ENCODE measurements around the gene AP3B1.
"Not testable (repeated sequence)": the region's sequence is repeated elsewhere in the genome, so short reads cannot be mapped to it uniquely, and the experiment has no call there.

The AP3B1 gene

GRCh38 chr5:78067581-78067980 lies 226.9 kb downstream of the AP3B1 start:
- H3K4me1 ChIP-seq (ENCODE audit: insufficient read depth, low read length); H3K9me3 ChIP-seq (ENCODE audit: control insufficient read depth, insufficient read depth, low read length); H3K36me3 ChIP-seq (ENCODE audit: insufficient read depth, low read length); H3K9ac ChIP-seq (ENCODE audit: low read depth, low read length): not testable (repeated sequence)

GRCh38 chr5:78066722-78067121 lies 227.8 kb downstream of the AP3B1 start:
- not testable (repeated sequence) for H3K4me1 ChIP-seq (ENCODE audit: insufficient read depth, low read length); H3K9ac ChIP-seq (ENCODE audit: low read depth, low read length); H3K36me3 ChIP-seq (ENCODE audit: insufficient read depth, low read length); H3K9me3 ChIP-seq (ENCODE audit: control insufficient read depth, insufficient read depth, low read length)

GRCh38 chr5:78065663-78066062 lies 228.8 kb downstream of the AP3B1 start:
- Histone ChIP-seq H3K9me3 (ENCODE audit: control insufficient read depth, insufficient read depth, low read length) (peaks cover 3% of the 10 kb centered on the region), H3K4me1 (ENCODE audit: insufficient read depth, low read length) (no peaks in the 10 kb centered on the region), H3K9ac (ENCODE audit: low read depth, low read length) (no peak overlapping the region), H3K36me3 (ENCODE audit: insufficient read depth, low read length) (no peaks in the 10 kb centered on the region)

GRCh38 chr5:78064941-78065472 lies 229.5 kb downstream of the AP3B1 start:
- Histone ChIP-seq H3K9me3 (ENCODE audit: control insufficient read depth, insufficient read depth, low read length) (peaks cover 3% of the 10 kb centered on the region), H3K36me3 (ENCODE audit: insufficient read depth, low read length) (no peaks in the 10 kb centered on the region), H3K4me1 (ENCODE audit: insufficient read depth, low read length) (no peaks in the 10 kb centered on the region), H3K9ac (ENCODE audit: low read depth, low read length) (no peak overlapping the region)

GRCh38 chr5:78063495-78063894 lies 231.0 kb downstream of the AP3B1 start:
- no peaks in the 10 kb centered on the region for H3K36me3 ChIP-seq (ENCODE audit: insufficient read depth, low read length)
- no peaks in the 10 kb centered on the region for H3K4me1 ChIP-seq (ENCODE audit: insufficient read depth, low read length)
- H3K9me3 ChIP-seq (ENCODE audit: control insufficient read depth, insufficient read depth, low read length), result peaks cover 3% of the 10 kb centered on the region
- no peak overlapping the region for H3K9ac ChIP-seq (ENCODE audit: low read depth, low read length)

- H3K4me1 ChIP-seq (ENCODE audit: insufficient read depth, low read length), result no peaks in the 10 kb centered on the region
Observed at GRCh38 chr5:78062645-78063044, 231.9 kb downstream of the AP3B1 start.

GRCh38 chr5:78060421-78060820 lies 234.1 kb downstream of the AP3B1 start:
- no peaks in the 10 kb centered on the region for H3K9me3 ChIP-seq (ENCODE audit: control insufficient read depth, insufficient read depth, low read length)
- no peaks in the 10 kb centered on the region for H3K4me1 ChIP-seq (ENCODE audit: insufficient read depth, low read length)
- no peak overlapping the region for H3K9ac ChIP-seq (ENCODE audit: low read depth, low read length)
- H3K36me3 ChIP-seq (ENCODE audit: insufficient read depth, low read length), result no peaks in the 10 kb centered on the region

More at GRCh38 chr5:78062645-78063044, 231.9 kb downstream of the AP3B1 start:
- no peaks in the 10 kb centered on the region for H3K36me3 ChIP-seq (ENCODE audit: insufficient read depth, low read length)
- no peak overlapping the region for H3K9ac ChIP-seq (ENCODE audit: low read depth, low read length)
- peaks cover 3% of the 10 kb centered on the region for H3K9me3 ChIP-seq (ENCODE audit: control insufficient read depth, insufficient read depth, low read length)

GRCh38 chr5:78058625-78059024 lies 235.9 kb downstream of the AP3B1 start:
- H3K4me1 ChIP-seq (ENCODE audit: insufficient read depth, low read length), result no peaks in the 10 kb centered on the region
- no peaks in the 10 kb centered on the region for H3K9me3 ChIP-seq (ENCODE audit: control insufficient read depth, insufficient read depth, low read length)

GRCh38 chr5:78056901-78057514 lies 237.5 kb downstream of the AP3B1 start:
- Histone ChIP-seq H3K9me3 (ENCODE audit: control insufficient read depth, insufficient read depth, low read length) (no peaks in the 10 kb centered on the region), H3K4me1 (ENCODE audit: insufficient read depth, low read length) (no peaks in the 10 kb centered on the region), H3K36me3 (ENCODE audit: insufficient read depth, low read length) (no peaks in the 10 kb centered on the region), H3K9ac (ENCODE audit: low read depth, low read length) (no peak overlapping the region)

More at GRCh38 chr5:78058625-78059024, 235.9 kb downstream of the AP3B1 start:
- H3K36me3 ChIP-seq (ENCODE audit: insufficient read depth, low read length), result no peaks in the 10 kb centered on the region
- no peak overlapping the region for H3K9ac ChIP-seq (ENCODE audit: low read depth, low read length)

- no peaks in the 10 kb centered on the region for H3K9me3 ChIP-seq (ENCODE audit: control insufficient read depth, insufficient read depth, low read length)
- H3K4me1 ChIP-seq (ENCODE audit: insufficient read depth, low read length), result no peaks in the 10 kb centered on the region
- H3K9ac ChIP-seq (ENCODE audit: low read depth, low read length), result no peak overlapping the region
- no peaks in the 10 kb centered on the region for H3K36me3 ChIP-seq (ENCODE audit: insufficient read depth, low read length)
Observed at GRCh38 chr5:78056053-78056452, 238.4 kb downstream of the AP3B1 start.

- Histone ChIP-seq H3K36me3 (ENCODE audit: insufficient read depth, low read length) (no peaks in the 10 kb centered on the region), H3K9me3 (ENCODE audit: control insufficient read depth, insufficient read depth, low read length) (no peaks in the 10 kb centered on the region), H3K9ac (ENCODE audit: low read depth, low read length) (no peak overlapping the region), H3K4me1 (ENCODE audit: insufficient read depth, low read length) (no peaks in the 10 kb centered on the region; the same call in 1 of the 2 replicates)
Observed at GRCh38 chr5:78050888-78051287, 243.6 kb downstream of the AP3B1 start.

- H3K36me3 ChIP-seq (ENCODE audit: insufficient read depth, low read length); H3K9me3 ChIP-seq (ENCODE audit: control insufficient read depth, insufficient read depth, low read length); H3K4me1 ChIP-seq (ENCODE audit: insufficient read depth, low read length); H3K9ac ChIP-seq (ENCODE audit: low read depth, low read length): not testable (repeated sequence)
Observed at GRCh38 chr5:78046823-78047222, 247.7 kb downstream of the AP3B1 start.

- H3K4me1 ChIP-seq (ENCODE audit: insufficient read depth, low read length), result no peaks in the 10 kb centered on the region; the same call in 1 of the 2 replicates
- H3K36me3 ChIP-seq (ENCODE audit: insufficient read depth, low read length), result no peaks in the 10 kb centered on the region
- H3K9me3 ChIP-seq (ENCODE audit: control insufficient read depth, insufficient read depth, low read length), result no peaks in the 10 kb centered on the region
- no peak overlapping the region for H3K9ac ChIP-seq (ENCODE audit: low read depth, low read length)
Observed at GRCh38 chr5:78046006-78046405, 248.5 kb downstream of the AP3B1 start.

- Histone ChIP-seq H3K36me3 (ENCODE audit: insufficient read depth, low read length) (no peaks in the 10 kb centered on the region), H3K9ac (ENCODE audit: low read depth, low read length) (no peak overlapping the region), H3K4me1 (ENCODE audit: insufficient read depth, low read length) (no peaks in the 10 kb centered on the region; the same call in 1 of the 2 replicates), H3K9me3 (ENCODE audit: control insufficient read depth, insufficient read depth, low read length) (no peaks in the 10 kb centered on the region)
Observed at GRCh38 chr5:78041805-78042204, 252.7 kb downstream of the AP3B1 start.

GRCh38 chr5:78025540-78025939 lies 269.0 kb downstream of the AP3B1 start:
- no peaks in the 10 kb centered on the region for H3K9me3 ChIP-seq (ENCODE audit: control insufficient read depth, insufficient read depth, low read length)
- H3K4me1 ChIP-seq (ENCODE audit: insufficient read depth, low read length), result no peaks in the 10 kb centered on the region
- no peak overlapping the region for H3K9ac ChIP-seq (ENCODE audit: low read depth, low read length)
- no peaks in the 10 kb centered on the region for H3K36me3 ChIP-seq (ENCODE audit: insufficient read depth, low read length)
